ENCODE measurements around the gene ZDHHC14.

The ZDHHC14 gene

DNA sequence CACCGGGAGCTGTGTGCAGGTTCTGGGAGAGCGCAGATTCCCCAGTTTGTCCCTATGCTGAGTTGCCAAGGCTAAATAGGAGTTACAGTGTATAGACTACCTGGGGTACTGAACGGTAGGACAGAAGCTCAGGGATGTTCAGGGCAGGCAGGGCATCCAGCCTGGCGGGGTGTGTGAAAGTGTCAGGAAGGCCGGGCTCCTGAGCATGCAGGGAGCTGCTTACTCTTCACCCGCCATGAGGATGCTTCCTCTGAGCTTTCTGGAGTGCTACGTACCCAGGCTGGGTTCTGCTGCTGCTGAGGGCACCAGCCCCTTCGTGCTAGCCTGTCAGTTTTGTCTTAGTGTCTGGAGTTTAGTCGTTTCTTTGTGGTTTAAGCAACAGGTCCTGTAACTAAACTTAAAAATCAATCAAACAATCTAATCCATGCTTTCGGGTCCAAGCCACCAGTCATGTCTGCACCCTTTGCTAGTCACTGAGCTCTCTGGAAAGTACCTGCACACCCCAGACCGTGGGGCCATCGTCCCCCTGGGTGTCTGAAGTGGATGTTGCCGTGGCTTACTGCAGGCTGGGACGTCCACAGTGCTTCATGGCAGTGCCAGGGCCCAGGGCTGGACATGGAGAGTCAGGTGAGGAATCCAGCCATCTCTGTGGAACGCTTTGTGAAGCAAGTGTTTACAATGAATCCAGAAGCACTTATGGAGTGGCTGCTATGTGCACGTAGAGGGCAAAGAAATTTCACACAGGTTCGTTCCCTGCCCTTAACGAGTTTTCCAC lies 221.7 kb downstream of the ZDHHC14 start:
- H3K4me3 ChIP-seq (ENCODE audit: low read length) = no peak overlapping the region
- TF ChIP-seq ZNF274 (IDR thresholded peaks at IDR 0.05; ENCODE audit: low read depth, low read length) = no peak

GRCh38 chr6:157603314-157603940 lies 222.4 kb downstream of the ZDHHC14 start:
- H3K4me3 ChIP-seq (ENCODE audit: low read length) = no peak overlapping the region
- no peak for TF ChIP-seq ZNF274 (IDR thresholded peaks at IDR 0.05; ENCODE audit: low read depth, low read length)

DNA sequence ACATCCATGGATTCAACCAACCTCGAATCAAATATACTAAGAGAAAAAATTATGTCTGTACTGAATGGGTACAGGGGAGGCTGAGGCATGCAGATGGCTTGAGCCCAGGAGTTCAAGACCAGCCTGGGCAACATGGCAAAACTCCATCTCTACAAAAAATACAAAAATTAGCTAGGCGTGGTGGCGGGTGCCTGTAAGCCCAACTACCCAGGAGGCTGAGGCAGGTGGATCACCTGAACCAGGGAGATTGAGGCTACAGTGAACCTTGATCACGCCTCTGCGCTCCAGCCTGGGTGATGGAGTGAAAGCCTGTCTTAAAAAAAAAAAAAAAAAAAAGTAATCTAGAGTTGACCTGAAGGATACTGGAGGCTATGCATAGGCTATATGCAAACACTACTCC lies 223.0 kb downstream of the ZDHHC14 start:
- no peak for TF ChIP-seq ZNF274 (IDR thresholded peaks at IDR 0.05; ENCODE audit: low read depth, low read length)
- H3K4me3 ChIP-seq (ENCODE audit: low read length) = no peak overlapping the region

- H3K4me3 ChIP-seq (ENCODE audit: low read length) = no peak overlapping the region
- TF ChIP-seq ZNF274 (IDR thresholded peaks at IDR 0.05; ENCODE audit: low read depth, low read length) = no peak
These were observed 223.8 kb downstream of the ZDHHC14 start for GRCh38 chr6:157604816-157605215.

DNA sequence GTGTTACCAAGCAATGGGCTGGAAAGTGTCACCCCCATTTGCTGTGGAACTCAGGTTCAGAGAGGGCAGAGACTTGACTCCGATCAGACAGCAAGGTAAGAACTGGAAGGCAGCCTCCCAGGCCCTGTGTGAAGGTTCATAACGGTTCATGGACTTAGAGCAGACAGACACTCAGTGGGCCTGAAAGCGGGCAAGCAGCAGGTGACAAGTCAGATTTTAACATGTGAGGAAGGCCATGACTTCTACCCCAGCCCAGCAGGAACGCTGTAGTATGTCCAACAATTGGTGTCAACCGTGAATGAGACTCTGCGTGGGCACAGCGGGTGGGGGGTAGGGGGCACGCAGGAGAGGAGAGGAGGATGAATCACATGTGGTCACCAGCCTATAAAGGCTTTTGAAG lies 224.5 kb downstream of the ZDHHC14 start:
- TF ChIP-seq ZNF274 (IDR thresholded peaks at IDR 0.05; ENCODE audit: low read depth, low read length) = no peak
- no peak overlapping the region for H3K4me3 ChIP-seq (ENCODE audit: low read length)

DNA sequence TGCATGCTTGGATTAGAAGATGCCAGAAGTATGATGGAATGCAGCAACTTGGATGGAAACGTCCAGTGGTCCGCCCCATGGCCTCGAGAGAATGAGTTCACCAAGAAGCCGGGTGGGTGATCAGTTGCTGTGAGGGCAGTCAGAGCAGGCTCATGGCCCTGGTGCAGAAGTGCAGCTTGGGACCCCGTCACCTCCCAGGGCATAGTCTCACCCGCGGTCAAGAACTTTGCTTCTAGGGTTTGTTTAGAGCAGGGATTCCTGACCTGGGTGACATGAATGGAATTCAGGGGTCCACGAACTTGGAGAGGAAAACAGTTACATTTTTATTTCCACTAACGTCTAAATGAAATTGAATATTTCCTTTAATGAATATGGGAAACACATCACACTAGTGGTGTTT lies 225.5 kb downstream of the ZDHHC14 start:
- TF ChIP-seq ZNF274 (IDR thresholded peaks at IDR 0.05; ENCODE audit: low read depth, low read length) = no peak

DNA sequence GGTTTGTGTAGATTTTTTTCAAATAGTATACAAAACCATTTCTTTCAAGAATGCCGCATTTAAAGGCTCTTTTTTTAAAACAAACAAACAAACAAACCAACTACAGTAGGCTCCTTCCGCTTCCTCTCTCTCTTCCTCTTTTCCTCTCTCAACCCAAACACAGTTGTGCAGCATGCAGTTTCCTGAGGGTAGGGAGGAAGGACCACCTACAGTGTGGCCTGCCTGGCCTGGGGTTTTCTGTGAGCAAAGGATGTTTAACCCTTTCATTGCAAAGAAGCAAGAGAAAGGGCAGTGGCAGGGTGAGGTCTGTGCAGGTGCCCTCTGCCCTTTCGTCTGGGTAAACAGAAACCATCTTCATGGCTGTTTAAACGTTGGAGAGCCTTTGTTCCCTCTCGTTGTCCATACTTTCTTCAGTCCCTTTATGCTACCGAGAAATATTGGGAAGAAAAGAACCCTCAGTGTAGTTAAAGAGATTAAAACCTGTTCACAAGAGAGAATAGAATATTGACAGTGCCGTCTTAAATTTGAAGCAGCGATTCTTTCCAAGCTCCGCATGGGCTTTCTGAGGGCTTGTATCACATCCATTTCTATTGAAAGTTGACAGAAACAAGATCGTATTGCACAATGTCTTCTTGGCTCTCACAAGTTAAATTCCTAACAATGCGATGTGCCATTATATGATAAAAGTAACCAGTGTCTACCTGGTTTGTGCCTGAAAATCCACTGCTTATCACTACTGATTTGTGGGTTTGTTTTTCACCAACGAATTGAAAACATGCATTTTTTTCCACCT lies 226.5 kb downstream of the ZDHHC14 start:
- no peak for TF ChIP-seq ZNF274 (IDR thresholded peaks at IDR 0.05; ENCODE audit: low read depth, low read length)

More for the DNA sequence above, 225.5 kb downstream of the ZDHHC14 start:
- H3K4me3 ChIP-seq (ENCODE audit: low read length) = no peak overlapping the region

GRCh38 chr6:157608221-157609075 lies 227.5 kb downstream of the ZDHHC14 start:
- no peak for TF ChIP-seq ZNF274 (IDR thresholded peaks at IDR 0.05; ENCODE audit: low read depth, low read length)

More for the DNA sequence above, 226.5 kb downstream of the ZDHHC14 start:
- no peak overlapping the region for H3K4me3 ChIP-seq (ENCODE audit: low read length)

DNA sequence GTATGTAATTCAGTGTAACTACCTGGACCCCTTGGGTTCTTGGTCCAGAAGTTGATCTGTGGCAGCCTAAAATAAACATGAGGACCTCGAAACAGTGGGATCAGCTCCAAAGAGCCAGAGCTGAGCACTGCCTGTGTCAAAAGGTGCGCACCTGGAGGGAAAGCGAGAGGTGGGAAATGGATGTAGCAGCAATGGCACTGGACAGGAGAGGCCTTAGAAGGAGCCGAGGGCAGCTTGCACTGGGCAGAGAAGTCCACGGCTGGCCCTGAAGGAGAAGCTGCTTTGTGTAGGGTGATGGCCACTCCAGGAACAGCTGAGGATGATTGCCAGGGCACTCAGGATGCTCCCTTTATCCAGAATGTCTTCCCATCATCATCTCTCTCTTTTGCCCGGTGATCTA lies 228.1 kb downstream of the ZDHHC14 start:
- no peak for TF ChIP-seq ZNF274 (IDR thresholded peaks at IDR 0.05; ENCODE audit: low read depth, low read length)
- H3K4me3 ChIP-seq (ENCODE audit: low read length) = no peak overlapping the region

More at GRCh38 chr6:157608221-157609075, 227.5 kb downstream of the ZDHHC14 start:
- no peak overlapping the region for H3K4me3 ChIP-seq (ENCODE audit: low read length)

DNA sequence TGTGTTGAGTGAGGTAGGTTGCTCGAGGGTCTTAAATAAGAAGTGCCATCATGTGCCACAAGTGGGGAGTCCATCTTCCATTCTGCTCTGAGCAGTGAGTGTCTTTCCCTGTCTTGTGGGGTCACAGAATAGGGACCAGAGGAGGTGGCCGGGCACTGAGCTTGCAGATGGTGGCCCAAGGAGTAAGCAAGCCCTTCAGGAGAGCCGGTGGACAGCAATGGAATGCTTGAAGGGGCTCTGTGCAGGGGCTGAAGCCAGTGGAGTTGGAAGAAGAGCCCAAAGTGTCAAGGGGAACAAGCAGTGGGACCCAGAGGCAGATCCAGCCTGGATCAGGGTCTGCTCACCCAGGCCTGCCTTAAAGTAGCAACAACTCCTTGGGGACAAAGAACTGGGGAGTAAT lies 228.6 kb downstream of the ZDHHC14 start:
- TF ChIP-seq ZNF274 (IDR thresholded peaks at IDR 0.05; ENCODE audit: low read depth, low read length) = no peak
- H3K4me3 ChIP-seq (ENCODE audit: low read length) = no peak overlapping the region

- TF ChIP-seq ZNF274 (IDR thresholded peaks at IDR 0.05; ENCODE audit: low read depth, low read length) = no peak
- H3K4me3 ChIP-seq (ENCODE audit: low read length) = no peak overlapping the region
These were observed 229.5 kb downstream of the ZDHHC14 start for GRCh38 chr6:157610451-157610999.

GRCh38 chr6:157611406-157611805 lies 230.4 kb downstream of the ZDHHC14 start:
- no peak for TF ChIP-seq ZNF274 (IDR thresholded peaks at IDR 0.05; ENCODE audit: low read depth, low read length)
- H3K4me3 ChIP-seq (ENCODE audit: low read length) = no peak overlapping the region

GRCh38 chr6:157613011-157613522 lies 232.1 kb downstream of the ZDHHC14 start:
- no peak for TF ChIP-seq ZNF274 (IDR thresholded peaks at IDR 0.05; ENCODE audit: low read depth, low read length)
- H3K4me3 ChIP-seq (ENCODE audit: low read length) = no peak overlapping the region

Measured in GM08714 (cell line).